Embryonic facial prominence (tissue), 1 donor: ENCODE data around the gene RFESD.
"Not testable (repeated sequence)": the region's sequence is repeated elsewhere in the genome, so short reads cannot be mapped to it uniquely, and the experiment has no call there.

Source experiments
- DNase-seq: peaks from one replicate; pipeline ENCODE4 v3.0.0-alpha.2; 2016; ENCODE audit errors: extremely low spot score

The RFESD gene

GRCh38 chr5:95664204-95664786 lies 17.7 kb downstream of the RFESD start:
- DNase-seq, result no peak

GRCh38 chr5:95667061-95667618 lies 20.6 kb downstream of the RFESD start:
- DNase-seq, result no peak

GRCh38 chr5:95667678-95668077 lies 21.1 kb downstream of the RFESD start:
- no peak for DNase-seq

GRCh38 chr5:95668216-95668615 lies 21.6 kb downstream of the RFESD start:
- DNase-seq, result no peak

GRCh38 chr5:95668728-95669127 lies 22.2 kb downstream of the RFESD start:
- no peak for DNase-seq

- DNase-seq, result no peak
Observed at GRCh38 chr5:95669540-95669939, 23.0 kb downstream of the RFESD start.

- no peak for DNase-seq
Observed at GRCh38 chr5:95669985-95670384, 23.4 kb downstream of the RFESD start.

- no peak for DNase-seq
Observed at GRCh38 chr5:95670568-95670967, 24.0 kb downstream of the RFESD start.

GRCh38 chr5:95671826-95672225 lies 25.2 kb downstream of the RFESD start:
- no peak for DNase-seq

- no peak for DNase-seq
Observed at GRCh38 chr5:95672641-95673040, 26.1 kb downstream of the RFESD start.

GRCh38 chr5:95673081-95673480 lies 26.5 kb downstream of the RFESD start:
- no peak for DNase-seq

- no peak for DNase-seq
Observed at GRCh38 chr5:95682891-95683290, 36.3 kb downstream of the RFESD start, which contains the start of gene SPATA9. TSS of gene SPATA9 (minus strand) at chr5:95682991. CDS start at chr5:95682854, 137 bp downstream.

GRCh38 chr5:95684361-95684760 lies 37.8 kb downstream of the RFESD start:
- no peak for DNase-seq

GRCh38 chr5:95686651-95687050 lies 40.1 kb downstream of the RFESD start:
- DNase-seq, result no peak

- no peak for DNase-seq
Observed at GRCh38 chr5:95689680-95690079, 43.1 kb downstream of the RFESD start.

GRCh38 chr5:95690333-95690732 lies 43.8 kb downstream of the RFESD start:
- no peak for DNase-seq

- DNase-seq, result no peak
Observed at GRCh38 chr5:95697781-95698681, 51.5 kb downstream of the RFESD start.

- no peak for DNase-seq
Observed at GRCh38 chr5:95699337-95699736, 52.8 kb downstream of the RFESD start.

GRCh38 chr5:95701074-95701473 lies 54.5 kb downstream of the RFESD start:
- no peak for DNase-seq

- DNase-seq, result no peak
Observed at GRCh38 chr5:95704150-95704549, 57.6 kb downstream of the RFESD start.

- DNase-seq, result not testable (repeated sequence)
Observed at GRCh38 chr5:95706196-95706595, 59.6 kb downstream of the RFESD start.

GRCh38 chr5:95707055-95707454 lies 60.5 kb downstream of the RFESD start:
- DNase-seq, result no peak
